ENCODE results near the gene XYLT2. TPM values are rescaled to one million over a fixed set of nuclear protein-coding genes. Genes with fewer than 3 reads are reported as not detected.
"Not testable (repeated sequence)": the region's sequence is repeated elsewhere in the genome, so short reads cannot be mapped to it uniquely, and the experiment has no call there.

The XYLT2 gene
- total RNA-seq, 1 experiment from 2014 or later, result 11.4 TPM

GRCh38 chr17:50326831-50327364, 19.0 kb upstream of the XYLT2 start:
- Histone ChIP-seq H3K9ac (ENCODE audit: low read length) (no peak overlapping the region), H3K4me3 (ENCODE audit: low read length) (no peak overlapping the region), H3K79me2 (ENCODE audit: low read length) (no peaks in the 10 kb centered on the region), H2AFZ (ENCODE audit: low read length) (no peak overlapping the region), H3K4me2 (ENCODE audit: low read depth, low read length, poor library complexity, severe bottlenecking) (no peak overlapping the region), H3K36me3 (ENCODE audit: insufficient read depth, low read length) (no peaks in the 10 kb centered on the region), H3K4me1 (ENCODE audit: low read length) (peaks cover 8% of the 10 kb centered on the region), H3K27me3 (ENCODE audit: low read length) (no peaks in the 10 kb centered on the region), H3K27ac (ENCODE audit: low read length) (no peak overlapping the region), H3K9me2 (replicated peaks; ENCODE audit: insufficient read depth, low read length) (no peaks in the 10 kb centered on the region), H3K9me3 (ENCODE audit: low read length) (no peaks in the 10 kb centered on the region), H4K20me1 (ENCODE audit: insufficient read depth, low read depth, low read length) (no peaks in the 10 kb centered on the region)
- DNase-seq, result no peak

DNA sequence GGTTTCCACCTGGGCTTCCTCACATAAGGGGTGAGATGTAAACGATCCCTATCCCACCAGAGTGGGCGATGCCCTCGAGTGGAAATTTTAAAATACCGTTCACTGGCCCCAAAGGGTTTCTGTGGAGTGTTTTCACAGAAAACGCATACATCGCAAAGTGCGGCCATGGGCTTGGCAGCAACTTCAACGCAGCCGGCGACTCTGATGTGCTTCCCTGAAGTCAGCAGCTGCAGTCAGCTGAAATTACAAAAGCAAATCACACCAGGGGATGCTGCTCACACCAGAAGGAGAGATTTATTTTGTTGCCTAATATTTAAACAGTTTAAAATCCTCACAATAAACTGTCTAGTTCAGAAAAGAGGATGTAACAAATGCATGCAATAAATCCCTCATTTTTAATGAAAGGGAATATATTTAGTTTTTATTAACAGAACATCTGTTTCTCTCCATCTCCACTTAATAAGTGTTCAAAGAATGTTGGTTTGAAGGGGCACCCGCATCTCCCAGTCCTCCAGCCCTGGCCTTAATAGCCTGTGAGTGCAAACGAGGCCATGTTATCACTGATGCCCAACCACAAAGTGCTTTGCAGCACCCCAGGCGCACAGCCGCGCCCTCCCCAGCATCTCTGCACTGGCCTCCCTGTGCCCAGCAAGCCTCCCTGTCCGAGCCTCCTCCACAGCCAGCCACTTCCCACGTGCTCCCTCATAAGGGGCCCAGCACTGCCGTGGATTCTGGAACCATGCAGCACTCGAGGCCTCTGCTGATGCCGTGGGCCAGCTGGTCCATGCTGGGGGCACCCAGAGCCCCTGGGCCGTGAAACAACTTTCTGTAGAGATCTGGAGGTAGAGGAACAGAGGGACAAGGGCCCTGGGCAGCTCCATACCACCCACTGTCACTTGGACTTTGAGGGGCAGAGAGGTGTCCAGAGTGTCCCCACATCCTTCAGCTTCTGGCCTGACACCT, 17.3 kb upstream of the XYLT2 start:
- Histone ChIP-seq H3K9me3 (ENCODE audit: low read length) (no peaks in the 10 kb centered on the region), H3K36me3 (ENCODE audit: insufficient read depth, low read length) (no peaks in the 10 kb centered on the region), H3K9ac (ENCODE audit: low read length) (no peak overlapping the region), H2AFZ (ENCODE audit: low read length) (no peak overlapping the region), H3K4me3 (ENCODE audit: low read length) (no peak overlapping the region), H3K27ac (ENCODE audit: low read length) (no peak overlapping the region), H3K27me3 (ENCODE audit: low read length) (no peaks in the 10 kb centered on the region), H3K4me1 (ENCODE audit: low read length) (peaks cover 8% of the 10 kb centered on the region), H4K20me1 (ENCODE audit: insufficient read depth, low read depth, low read length) (no peaks in the 10 kb centered on the region), H3K4me2 (ENCODE audit: low read depth, low read length, poor library complexity, severe bottlenecking) (no peak overlapping the region), H3K79me2 (ENCODE audit: low read length) (no peaks in the 10 kb centered on the region), H3K9me2 (replicated peaks; ENCODE audit: insufficient read depth, low read length) (no peaks in the 10 kb centered on the region)
- DNase-seq, result no peak

DNA sequence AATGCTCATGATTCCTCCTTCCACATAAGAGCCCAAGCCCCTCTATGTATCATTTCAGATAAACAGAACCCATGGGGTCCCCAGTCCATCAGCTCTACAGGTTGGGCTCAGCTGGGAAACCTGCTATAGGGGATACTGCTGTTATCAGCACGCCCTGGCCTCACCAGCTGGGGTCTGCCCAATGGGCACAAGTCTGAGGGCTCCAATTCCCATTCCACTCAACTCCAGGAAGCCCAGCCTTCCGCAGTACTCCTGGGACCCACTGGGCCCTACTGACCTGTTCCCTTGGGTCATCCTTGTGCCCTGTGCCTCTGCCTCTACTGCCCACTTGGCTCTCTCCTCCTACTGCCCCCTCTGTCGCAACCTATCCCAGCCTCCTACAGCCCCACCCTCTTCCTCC, 16.2 kb upstream of the XYLT2 start:
- no peaks in the 10 kb centered on the region for H4K20me1 ChIP-seq (ENCODE audit: insufficient read depth, low read depth, low read length)
- no peak overlapping the region for H3K27ac ChIP-seq (ENCODE audit: low read length)
- no peaks in the 10 kb centered on the region for H3K9me2 ChIP-seq (replicated peaks; ENCODE audit: insufficient read depth, low read length)
- H3K4me3 ChIP-seq (ENCODE audit: low read length), result no peak overlapping the region
- no peak overlapping the region for H3K9ac ChIP-seq (ENCODE audit: low read length)
- no peaks in the 10 kb centered on the region for H3K9me3 ChIP-seq (ENCODE audit: low read length)
- no peaks in the 10 kb centered on the region for H3K27me3 ChIP-seq (ENCODE audit: low read length)
- H3K4me2 ChIP-seq (ENCODE audit: low read depth, low read length, poor library complexity, severe bottlenecking), result no peak overlapping the region
- no peak for DNase-seq
- no peak overlapping the region for H2AFZ ChIP-seq (ENCODE audit: low read length)
- H3K4me1 ChIP-seq (ENCODE audit: low read length), result peaks cover 8% of the 10 kb centered on the region
- no peaks in the 10 kb centered on the region for H3K79me2 ChIP-seq (ENCODE audit: low read length)
- no peaks in the 10 kb centered on the region for H3K36me3 ChIP-seq (ENCODE audit: insufficient read depth, low read length)

GRCh38 chr17:50330151-50330775, 15.7 kb upstream of the XYLT2 start:
- Histone ChIP-seq H3K4me2 (ENCODE audit: low read depth, low read length, poor library complexity, severe bottlenecking) (no peak overlapping the region), H3K36me3 (ENCODE audit: insufficient read depth, low read length) (no peaks in the 10 kb centered on the region), H3K27me3 (ENCODE audit: low read length) (no peaks in the 10 kb centered on the region), H3K79me2 (ENCODE audit: low read length) (no peaks in the 10 kb centered on the region), H3K9me3 (ENCODE audit: low read length) (no peaks in the 10 kb centered on the region), H3K9me2 (replicated peaks; ENCODE audit: insufficient read depth, low read length) (no peaks in the 10 kb centered on the region), H2AFZ (ENCODE audit: low read length) (no peak overlapping the region), H3K9ac (ENCODE audit: low read length) (no peak overlapping the region), H3K27ac (ENCODE audit: low read length) (no peak overlapping the region), H4K20me1 (ENCODE audit: insufficient read depth, low read depth, low read length) (no peaks in the 10 kb centered on the region), H3K4me3 (ENCODE audit: low read length) (no peak overlapping the region), H3K4me1 (ENCODE audit: low read length) (peaks cover 8% of the 10 kb centered on the region)
- no peak for DNase-seq

- H3K9me2 ChIP-seq (replicated peaks; ENCODE audit: insufficient read depth, low read length), result no peaks in the 10 kb centered on the region
Measured at GRCh38 chr17:50331085-50331791, 14.7 kb upstream of the XYLT2 start.

DNA sequence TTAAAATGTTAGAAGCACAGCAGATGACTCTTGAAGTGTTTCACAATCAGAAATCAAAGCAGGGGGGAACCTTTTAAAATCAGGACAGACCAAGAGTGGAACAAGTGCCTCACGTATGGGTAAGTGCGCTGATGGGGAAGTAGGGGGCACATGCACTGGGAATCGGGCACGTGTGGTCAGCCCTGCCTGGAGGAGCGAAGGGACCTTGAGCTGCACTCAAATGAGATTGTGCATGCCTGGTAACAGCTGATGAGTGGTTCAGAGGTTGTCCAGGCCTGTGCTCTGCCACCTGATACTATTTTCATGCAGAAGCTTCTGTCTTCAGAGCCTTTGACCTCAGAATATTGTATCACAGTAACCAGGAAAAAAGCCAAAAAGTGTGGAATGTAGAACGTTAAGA, 13.7 kb upstream of the XYLT2 start:
- H3K36me3 ChIP-seq (ENCODE audit: insufficient read depth, low read length), result no peaks in the 10 kb centered on the region
- H3K4me1 ChIP-seq (ENCODE audit: low read length), result peaks cover 8% of the 10 kb centered on the region
- DNase-seq, result no peak
- no peaks in the 10 kb centered on the region for H3K79me2 ChIP-seq (ENCODE audit: low read length)
- H3K9me2 ChIP-seq (replicated peaks; ENCODE audit: insufficient read depth, low read length), result no peaks in the 10 kb centered on the region
- no peak overlapping the region for H3K9ac ChIP-seq (ENCODE audit: low read length)
- no peak overlapping the region for H3K27ac ChIP-seq (ENCODE audit: low read length)
- H3K27me3 ChIP-seq (ENCODE audit: low read length), result no peaks in the 10 kb centered on the region
- H4K20me1 ChIP-seq (ENCODE audit: insufficient read depth, low read depth, low read length), result no peaks in the 10 kb centered on the region
- no peak overlapping the region for H3K4me3 ChIP-seq (ENCODE audit: low read length)
- no peak overlapping the region for H2AFZ ChIP-seq (ENCODE audit: low read length)
- H3K4me2 ChIP-seq (ENCODE audit: low read depth, low read length, poor library complexity, severe bottlenecking), result no peak overlapping the region
- no peaks in the 10 kb centered on the region for H3K9me3 ChIP-seq (ENCODE audit: low read length)

More at GRCh38 chr17:50331085-50331791, 14.7 kb upstream of the XYLT2 start:
- Histone ChIP-seq H3K9ac (ENCODE audit: low read length) (no peak overlapping the region), H3K4me2 (ENCODE audit: low read depth, low read length, poor library complexity, severe bottlenecking) (no peak overlapping the region), H3K9me3 (ENCODE audit: low read length) (no peaks in the 10 kb centered on the region), H3K36me3 (ENCODE audit: insufficient read depth, low read length) (no peaks in the 10 kb centered on the region), H4K20me1 (ENCODE audit: insufficient read depth, low read depth, low read length) (no peaks in the 10 kb centered on the region), H3K4me1 (ENCODE audit: low read length) (peaks cover 8% of the 10 kb centered on the region), H3K27me3 (ENCODE audit: low read length) (no peaks in the 10 kb centered on the region), H3K4me3 (ENCODE audit: low read length) (no peak overlapping the region), H2AFZ (ENCODE audit: low read length) (no peak overlapping the region), H3K79me2 (ENCODE audit: low read length) (no peaks in the 10 kb centered on the region), H3K27ac (ENCODE audit: low read length) (no peak overlapping the region)
- DNase-seq, result no peak

GRCh38 chr17:50333291-50334057, 12.5 kb upstream of the XYLT2 start:
- H3K4me1 ChIP-seq (ENCODE audit: low read length); H3K4me3 ChIP-seq (ENCODE audit: low read length); DNase-seq; H4K20me1 ChIP-seq (ENCODE audit: insufficient read depth, low read depth, low read length); H3K4me2 ChIP-seq (ENCODE audit: low read depth, low read length, poor library complexity, severe bottlenecking); H3K9me2 ChIP-seq (replicated peaks; ENCODE audit: insufficient read depth, low read length); H3K27ac ChIP-seq (ENCODE audit: low read length); H2AFZ ChIP-seq (ENCODE audit: low read length); H3K9me3 ChIP-seq (ENCODE audit: low read length); H3K27me3 ChIP-seq (ENCODE audit: low read length); H3K9ac ChIP-seq (ENCODE audit: low read length); H3K36me3 ChIP-seq (ENCODE audit: insufficient read depth, low read length); H3K79me2 ChIP-seq (ENCODE audit: low read length): not testable (repeated sequence)
